Left lung (tissue), 14 donors: ENCODE measurements around the gene LRRC37A. TPM values are rescaled to one million over a fixed set of nuclear protein-coding genes. Genes with fewer than 3 reads are reported as not detected.
"Not testable (repeated sequence)": the region's sequence is repeated elsewhere in the genome, so short reads cannot be mapped to it uniquely, and the experiment has no call there.

Experiments used
- ATAC-seq: fragments of 200-7000 bp; cut with Tn5 transposase; one replicate; pipeline ENCODE4 v1.9.1; 2020; ENCODE audit warnings: moderate library complexity
- DNase-seq, 4 donors: peaks; one replicate each; pipeline ENCODE4 v3.0.0-alpha.2; 2013 to 2020
- H3K27ac ChIP-seq, 2 donors: fragments of 200-600 bp; sonication (generic) in 1 of 2; one replicate each; pipeline versions ENCODE4 v1.5.0 to v1.8.0; 2020 to 2021
- H3K27me3 ChIP-seq, 2 donors: fragments of 200-600 bp; sonication (generic) in 1 of 2; one replicate each; pipeline versions ENCODE4 v1.5.0 to v1.8.0; 2020 to 2021
- H3K36me3 ChIP-seq, 2 donors: fragments of 200-600 bp; sonication (generic) in 1 of 2; one replicate each; pipeline versions ENCODE4 v1.5.0 to v1.8.0; 2020 to 2021
- H3K4me1 ChIP-seq, 2 donors: fragments of 200-600 bp; one replicate each; pipeline ENCODE4 v1.8.0; 2021
- H3K4me3 ChIP-seq, 2 donors: fragments of 200-600 bp; sonication (generic) in 1 of 2; one replicate each; pipeline versions ENCODE4 v1.5.0 to v1.8.0; 2020 to 2021; ENCODE audit warnings: mild to moderate bottlenecking in 1 of 2
- H3K9me3 ChIP-seq, 2 donors: fragments of 200-600 bp; sonication (generic) in 1 of 2; one replicate each; pipeline versions ENCODE4 v1.5.0 to v1.8.0; 2020 to 2021
- CTCF ChIP-seq, 2 donors: fragments of 200-600 bp; sonication (generic) in 1 of 2; IDR thresholded peaks; one replicate each; pipeline versions ENCODE4 v1.5.0 to v1.8.0; 2021; ENCODE audit warnings: antibody characterized with exemption in 2 of 2
- intact Hi-C, 2 donors: fragments of 100-400 bp; cut with DNase I; formaldehyde crosslinking; loops; one replicate each; pipeline versions ENCODE4 v1.11.2 to v1.14.2; 2022
- long read RNA-seq, 12 donors: library from polyadenylated mRNA in 2 of 12; unstranded in 2 of 12; transcript quantifications; one replicate each; pipeline ENCODE4 v2.0.0 and lab custom pipeline, GENCODE V29; 2019 to 2026
- polyA plus RNA-seq, 6 donors: library from polyadenylated mRNA; unstranded; fragments of 120-200 nt; gene quantifications; one replicate each; pipeline ENCODE4 v1.2.1, GENCODE V29; 2013; ENCODE audit not compliant: insufficient read length in 6 of 6
- total RNA-seq, 2 donors: library from RNA; stranded (reverse); fragmentation: NEBNext Ultra II Directional; extraction: Animal tissue kit (Norgen Biotek cat#: 25700); gene quantifications; one replicate each; pipeline ENCODE4 v1.2.1, GENCODE V29; 2021
- donor health status: DM: no; HTN: yes; CAD: no.
- donor health status: DM: no; HTN: no; CAD: no.

The LRRC37A gene
- total RNA-seq (1 to 10 TPM; 1.7 to 3.2 TPM), polyA plus RNA-seq (10 to 100 TPM in 2 of 6 donors, 1 to 10 TPM in 4; 4.9 to 10.6 (median 7.4) TPM)
- long read RNA-seq, donor 1, partial matches to known transcripts = 24 of 24 reads
- long read RNA-seq, donor 1, other reads (novel, unspliced or antisense) = 0 of 24 reads
- long read RNA-seq, donor 2 = 0 reads
- long read RNA-seq, donor 3 = 0 reads
- long read RNA-seq, donor 4 = 0 reads
- long read RNA-seq, donor 5, partial matches to known transcripts = 13 of 13 reads
- long read RNA-seq, donor 5, other reads (novel, unspliced or antisense) = 0 of 13 reads
- long read RNA-seq, donor 6 = 0 reads
- long read RNA-seq, donor 7, partial matches to known transcripts = 17 of 17 reads
- long read RNA-seq, donor 7, other reads (novel, unspliced or antisense) = 0 of 17 reads
- long read RNA-seq, donor 8 = 0 reads
- long read RNA-seq, donor 9 = 0 reads
- long read RNA-seq, donor 10 = 0 reads
- long read RNA-seq, donor 11 = 0 reads
- long read RNA-seq, donor 12, partial matches to known transcripts = 7 of 7 reads
- long read RNA-seq, donor 12, other reads (novel, unspliced or antisense) = 0 of 7 reads

- DNase-seq, H3K27me3 ChIP-seq, intact Hi-C loops, H3K36me3 ChIP-seq, H3K9me3 ChIP-seq, H3K4me3 ChIP-seq, H3K4me1 ChIP-seq, ATAC-seq, H3K27ac ChIP-seq: not testable (repeated sequence)
Observed at GRCh38 chr17:46294831-46295230, at the start of gene LRRC37A. TSS of gene LRRC37A (plus strand) at chr17:46295131. CDS start at chr17:46295134, 3 bp downstream.

GRCh38 chr17:46249153-46249552, 45.8 kb upstream of the LRRC37A start:
- H3K36me3 ChIP-seq, ATAC-seq, H3K9me3 ChIP-seq, intact Hi-C loops, H3K4me3 ChIP-seq, DNase-seq, H3K4me1 ChIP-seq, H3K27ac ChIP-seq, H3K27me3 ChIP-seq: not testable (repeated sequence)

- H3K27ac ChIP-seq, H3K36me3 ChIP-seq, H3K9me3 ChIP-seq, H3K4me1 ChIP-seq, H3K4me3 ChIP-seq, intact Hi-C loops, H3K27me3 ChIP-seq, ATAC-seq, DNase-seq: not testable (repeated sequence)
Observed at GRCh38 chr17:46252804-46253203, 42.1 kb upstream of the LRRC37A start.

GRCh38 chr17:46253722-46254121, 41.2 kb upstream of the LRRC37A start:
- H3K9me3 ChIP-seq, H3K27me3 ChIP-seq, H3K4me3 ChIP-seq, H3K27ac ChIP-seq, H3K36me3 ChIP-seq, H3K4me1 ChIP-seq, intact Hi-C loops: not testable (repeated sequence)
- ATAC-seq (peak; percentile 92), DNase-seq (peak in 2 of 4 donors; percentile 70 to 90)
- peak; percentile 66 to 75 for TF ChIP-seq CTCF (IDR thresholded peaks at IDR 0.05)

GRCh38 chr17:46254215-46254614, 40.7 kb upstream of the LRRC37A start:
- intact Hi-C loops, DNase-seq, H3K9me3 ChIP-seq, H3K4me1 ChIP-seq, H3K36me3 ChIP-seq, H3K4me3 ChIP-seq, ATAC-seq, H3K27me3 ChIP-seq, H3K27ac ChIP-seq: not testable (repeated sequence)

GRCh38 chr17:46256369-46256768, 38.6 kb upstream of the LRRC37A start:
- H3K4me1 ChIP-seq, intact Hi-C loops, H3K4me3 ChIP-seq, H3K36me3 ChIP-seq, DNase-seq, H3K27ac ChIP-seq, H3K9me3 ChIP-seq, H3K27me3 ChIP-seq, ATAC-seq: not testable (repeated sequence)

- not testable (repeated sequence) for H3K9me3 ChIP-seq, DNase-seq
- H3K4me3 ChIP-seq = peak overlapping the region; percentile 22 to 26
Observed at GRCh38 chr17:46259845-46260661, 34.9 kb upstream of the LRRC37A start.

GRCh38 chr17:46262271-46262670, 32.7 kb upstream of the LRRC37A start:
- Histone ChIP-seq H3K27me3 (no peaks in the 10 kb centered on the region), H3K4me1 (peaks cover 0 to 9% of the 10 kb centered on the region in 2 donors), H3K9me3 (no peaks in the 10 kb centered on the region), H3K36me3 (no peaks in the 10 kb centered on the region), H3K27ac (no peak overlapping the region), H3K4me3 (no peak overlapping the region)
- intact Hi-C loops = no loop called here
- no peak for DNase-seq
- ATAC-seq = no peak
- no peak for TF ChIP-seq CTCF (IDR thresholded peaks at IDR 0.05)

More at GRCh38 chr17:46259845-46260661, 34.9 kb upstream of the LRRC37A start:
- peak; percentile 90 for ATAC-seq
- H3K4me1 ChIP-seq, intact Hi-C loops, H3K27ac ChIP-seq, H3K36me3 ChIP-seq, H3K27me3 ChIP-seq: not testable (repeated sequence)
